Jurkat, Clone E6-1 (cell line): ENCODE results near the gene PRR23E.

Source experiments
- DNase-seq: peaks from one replicate; pipeline ENCODE4 v3.0.0-alpha.2; 2011; ENCODE audit warnings: low read depth, low spot score
- H3K4me3 ChIP-seq: 2 replicates; pipeline ENCODE4 v1.5.1; 2011; ENCODE audit warnings: mild to moderate bottlenecking, low read length, control low read depth, moderate library complexity

Gene PRR23E

GRCh38 chr3:127161973-127162579 is 30.9 kb upstream of the PRR23E start:
- H3K4me3 ChIP-seq: no peak overlapping the region
- DNase-seq: no peak

GRCh38 chr3:127162947-127163645 is 29.8 kb upstream of the PRR23E start:
- H3K4me3 ChIP-seq: no peak overlapping the region
- no peak for DNase-seq

GRCh38 chr3:127164615-127165014 is 28.3 kb upstream of the PRR23E start:
- no peak overlapping the region for H3K4me3 ChIP-seq
- no peak for DNase-seq

- DNase-seq: no peak
- H3K4me3 ChIP-seq: no peak overlapping the region
Measured at GRCh38 chr3:127165036-127165435, 27.9 kb upstream of the PRR23E start.

GRCh38 chr3:127165694-127166485 is 27.0 kb upstream of the PRR23E start:
- no peak for DNase-seq

GRCh38 chr3:127166501-127167065 is 26.3 kb upstream of the PRR23E start:
- no peak overlapping the region for H3K4me3 ChIP-seq
- no peak for DNase-seq

More at GRCh38 chr3:127165694-127166485, 27.0 kb upstream of the PRR23E start:
- no peak overlapping the region for H3K4me3 ChIP-seq

- no peak overlapping the region for H3K4me3 ChIP-seq
- no peak for DNase-seq
Measured at GRCh38 chr3:127167315-127168043, 25.5 kb upstream of the PRR23E start.

GRCh38 chr3:127168271-127168670 is 24.7 kb upstream of the PRR23E start:
- no peak for DNase-seq
- H3K4me3 ChIP-seq: no peak overlapping the region

GRCh38 chr3:127170814-127171213 is 22.1 kb upstream of the PRR23E start:
- no peak for DNase-seq
- no peak overlapping the region for H3K4me3 ChIP-seq

GRCh38 chr3:127171320-127171719 is 21.6 kb upstream of the PRR23E start:
- no peak overlapping the region for H3K4me3 ChIP-seq
- no peak for DNase-seq

- no peak for DNase-seq
- no peak overlapping the region for H3K4me3 ChIP-seq
Measured at GRCh38 chr3:127171721-127172120, 21.2 kb upstream of the PRR23E start.

- DNase-seq: no peak
- H3K4me3 ChIP-seq: no peak overlapping the region
Measured at GRCh38 chr3:127172211-127172610, 20.7 kb upstream of the PRR23E start.

- DNase-seq: no peak
Measured at GRCh38 chr3:127172781-127173515, 20.0 kb upstream of the PRR23E start.

GRCh38 chr3:127173516-127174166 is 19.3 kb upstream of the PRR23E start:
- H3K4me3 ChIP-seq: no peak overlapping the region
- no peak for DNase-seq

More at GRCh38 chr3:127172781-127173515, 20.0 kb upstream of the PRR23E start:
- H3K4me3 ChIP-seq: no peak overlapping the region

- DNase-seq: no peak
Measured at GRCh38 chr3:127174284-127174683, 18.6 kb upstream of the PRR23E start.

GRCh38 chr3:127174715-127175140 is 18.2 kb upstream of the PRR23E start:
- no peak overlapping the region for H3K4me3 ChIP-seq
- DNase-seq: no peak

More at GRCh38 chr3:127174284-127174683, 18.6 kb upstream of the PRR23E start:
- H3K4me3 ChIP-seq: no peak overlapping the region

GRCh38 chr3:127175272-127175671 is 17.7 kb upstream of the PRR23E start:
- DNase-seq: no peak
- H3K4me3 ChIP-seq: no peak overlapping the region

GRCh38 chr3:127177226-127177625 is 15.7 kb upstream of the PRR23E start:
- H3K4me3 ChIP-seq: no peak overlapping the region
- no peak for DNase-seq
